HCT116 (cell line): ENCODE measurements around the gene RNF130.

Experiments used
- CTCF ChIP-seq, 3 experiments: fragments of 200-600 bp in 1 of 3; sonication (generic) in 1 of 3; IDR thresholded peaks in 2 of 3; conservative IDR thresholded peaks in 1 of 3; 2 replicates each; pipeline ENCODE4 v1.5.1; 2012 to 2017; ENCODE audit warnings: low read depth in 2 of 3, low read length in 2 of 3, antibody characterized with exemption in 1 of 3, borderline replicate concordance in 1 of 3, control low read depth in 1 of 3, mild to moderate bottlenecking in 1 of 3, mixed read lengths in 1 of 3, mixed run types in 1 of 3, moderate library complexity in 1 of 3; ENCODE audit not compliant: insufficient read depth in 1 of 3
- EZH2 ChIP-seq: fragments of 200-600 bp; sonication (generic); IDR thresholded peaks from 2 replicates; pipeline ENCODE4 v1.6.1; 2017; ENCODE audit warnings: antibody characterized with exemption, mixed run types
- FOSL1 ChIP-seq: IDR thresholded peaks from 2 replicates; pipeline ENCODE4 v1.6.1; 2012; ENCODE audit warnings: low read depth
- MAX ChIP-seq: IDR thresholded peaks from 2 replicates; pipeline ENCODE4 v1.6.1; 2012
- POLR2AphosphoS5 ChIP-seq: IDR thresholded peaks from 2 replicates; pipeline ENCODE4 v1.6.1; 2011; ENCODE audit warnings: mild to moderate bottlenecking, low read depth, low read length, moderate library complexity
- REST ChIP-seq: IDR thresholded peaks from 2 replicates; pipeline ENCODE4 v1.6.1; 2012; ENCODE audit warnings: low read depth
- YY1 ChIP-seq: IDR thresholded peaks from 2 replicates; pipeline ENCODE4 v1.6.1; 2011; ENCODE audit warnings: low read length, low read depth, moderate library complexity, mild to moderate bottlenecking; ENCODE audit not compliant: insufficient replicate concordance; ENCODE audit errors: extremely low read depth

- TF ChIP-seq CTCF (IDR thresholded peaks at IDR 0.05 in 2 of 3, conservative IDR thresholded peaks at IDR 0.05 in 1 of 3; ENCODE audit: borderline replicate concordance in 1 of 3, insufficient read depth in 1 of 3, low read depth in 2 of 3, low read length in 2 of 3) (no peak), REST (no peak), POLR2AphosphoS5 (no peak), EZH2 (no peak), FOSL1 (no peak), YY1 (no peak), MAX (no peak)
Measured at GRCh38 chr5:179955062-179955461, 116.5 kb downstream of the RNF130 start.
